Karpas-422 (cell line): ENCODE measurements around the gene ZNF626. TPM values are rescaled to one million over a fixed set of nuclear protein-coding genes. Genes with fewer than 3 reads are reported as not detected.

Experiments used
- total RNA-seq: library from RNA; depleted of rRNA; stranded (reverse); fragments of >200 nt; shearing (Covaris generic); gene quantifications from 2 replicates; pipeline ENCODE4 v1.2.3, GENCODE V29; 2014; ENCODE audit warnings: low replicate concordance; rRNA removed

The ZNF626 gene
- total RNA-seq, 1 experiment from 2014 or later = not detected

Other genes with a start within 250 kb of the ZNF626 start
- 21.2 and 39.7 TPM in 2 replicates for gene ZNF737, start 95.8 kb downstream of the ZNF626 start, total RNA-seq
- 9.3 and 30.5 TPM in 2 replicates for gene ZNF66, start 114.7 kb upstream of the ZNF626 start, total RNA-seq